SK-N-SH treated with all-trans-retinoic acid at 6 μM for 48 hours (cell line): ENCODE results near the gene MLANA.

Experiments used
- PPARA ChIP-seq: fragments of 250-450 bp; sonication (Bioruptor Pico); IDR thresholded peaks from 2 replicates; pipeline ENCODE4 v1.5.0; 2020; ENCODE audit warnings: mild to moderate bottlenecking, borderline replicate concordance
- SNAI2 ChIP-seq: fragments of 250-450 bp; sonication (Bioruptor Pico); IDR thresholded peaks from 2 replicates; pipeline ENCODE4 v1.5.0; 2020; ENCODE audit warnings: mild to moderate bottlenecking, moderate library complexity
- TCF4 ChIP-seq: fragments of 250-450 bp; sonication (Bioruptor Pico); IDR thresholded peaks from 2 replicates; pipeline ENCODE4 v1.8.0; 2021; ENCODE audit warnings: mild to moderate bottlenecking, moderate library complexity, borderline replicate concordance
- ZFP3 ChIP-seq: fragments of 250-450 bp; sonication (Bioruptor Pico); IDR thresholded peaks from 2 replicates; pipeline ENCODE4 v1.5.0; 2020; ENCODE audit warnings: mild to moderate bottlenecking, moderate library complexity
- TF ChIP-seq, protein P1 (sequence below): fragments of 250-450 bp; sonication (Bioruptor Pico); IDR thresholded peaks from 2 replicates; pipeline ENCODE4 v1.8.0; 2020; ENCODE audit warnings: mild to moderate bottlenecking, moderate library complexity, borderline replicate concordance
- TF ChIP-seq, protein P2 (sequence below): fragments of 250-450 bp; sonication (Bioruptor Pico); IDR thresholded peaks from 2 replicates; pipeline ENCODE4 v1.5.1; 2020; ENCODE audit warnings: low read depth, mild to moderate bottlenecking, moderate library complexity

GRCh38 chr9:5900622-5901021, 9.9 kb downstream of the MLANA start:
- TF ChIP-seq SNAI2 (CRISPR knock-in tag) (no peak), PPARA (CRISPR knock-in tag) (no peak), ZFP3 (CRISPR knock-in tag) (no peak), TCF4 (CRISPR knock-in tag) (no peak)
- TF ChIP-seq, protein P1, sequence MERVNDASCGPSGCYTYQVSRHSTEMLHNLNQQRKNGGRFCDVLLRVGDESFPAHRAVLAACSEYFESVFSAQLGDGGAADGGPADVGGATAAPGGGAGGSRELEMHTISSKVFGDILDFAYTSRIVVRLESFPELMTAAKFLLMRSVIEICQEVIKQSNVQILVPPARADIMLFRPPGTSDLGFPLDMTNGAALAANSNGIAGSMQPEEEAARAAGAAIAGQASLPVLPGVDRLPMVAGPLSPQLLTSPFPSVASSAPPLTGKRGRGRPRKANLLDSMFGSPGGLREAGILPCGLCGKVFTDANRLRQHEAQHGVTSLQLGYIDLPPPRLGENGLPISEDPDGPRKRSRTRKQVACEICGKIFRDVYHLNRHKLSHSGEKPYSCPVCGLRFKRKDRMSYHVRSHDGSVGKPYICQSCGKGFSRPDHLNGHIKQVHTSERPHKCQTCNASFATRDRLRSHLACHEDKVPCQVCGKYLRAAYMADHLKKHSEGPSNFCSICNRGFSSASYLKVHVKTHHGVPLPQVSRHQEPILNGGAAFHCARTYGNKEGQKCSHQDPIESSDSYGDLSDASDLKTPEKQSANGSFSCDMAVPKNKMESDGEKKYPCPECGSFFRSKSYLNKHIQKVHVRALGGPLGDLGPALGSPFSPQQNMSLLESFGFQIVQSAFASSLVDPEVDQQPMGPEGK (CRISPR knock-in tag): no peak
- TF ChIP-seq, protein P2, sequence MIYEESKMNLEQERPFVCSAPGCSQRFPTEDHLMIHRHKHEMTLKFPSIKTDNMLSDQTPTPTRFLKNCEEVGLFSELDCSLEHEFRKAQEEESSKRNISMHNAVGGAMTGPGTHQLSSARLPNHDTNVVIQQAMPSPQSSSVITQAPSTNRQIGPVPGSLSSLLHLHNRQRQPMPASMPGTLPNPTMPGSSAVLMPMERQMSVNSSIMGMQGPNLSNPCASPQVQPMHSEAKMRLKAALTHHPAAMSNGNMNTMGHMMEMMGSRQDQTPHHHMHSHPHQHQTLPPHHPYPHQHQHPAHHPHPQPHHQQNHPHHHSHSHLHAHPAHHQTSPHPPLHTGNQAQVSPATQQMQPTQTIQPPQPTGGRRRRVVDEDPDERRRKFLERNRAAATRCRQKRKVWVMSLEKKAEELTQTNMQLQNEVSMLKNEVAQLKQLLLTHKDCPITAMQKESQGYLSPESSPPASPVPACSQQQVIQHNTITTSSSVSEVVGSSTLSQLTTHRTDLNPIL (CRISPR knock-in tag): no peak
